HepG2 (cell line): ENCODE results near the gene GNAI2. TPM values are rescaled to one million over a fixed set of nuclear protein-coding genes. Genes with fewer than 3 reads are reported as not detected.

ENCODE experiments used
- CCAR2 ChIP-seq: fragments of 200-400 bp; formaldehyde crosslinking; optimal IDR thresholded peaks from 2 replicates; pipeline ENCODE3; 2018; ENCODE audit warnings: low read depth, mild to moderate bottlenecking, low read length, moderate library complexity
- FOXA3 ChIP-seq: IDR thresholded peaks from 2 replicates; pipeline ENCODE4 v1.6.1; 2016; ENCODE audit warnings: missing genetic modification reagents, missing compliant biosample characterization
- GATAD2A ChIP-seq: IDR thresholded peaks from 2 replicates; pipeline ENCODE4 v1.6.1; 2016
- KDM5A ChIP-seq: fragments of 200-600 bp; sonication (generic); IDR thresholded peaks from 2 replicates; pipeline ENCODE4 v1.7.0; 2018; ENCODE audit warnings: antibody characterized with exemption, mild to moderate bottlenecking, low read length, borderline replicate concordance
- MED1 ChIP-seq: sonication (generic); formaldehyde crosslinking; IDR thresholded peaks from 2 replicates; pipeline ENCODE4 v1.4.0; 2020; ENCODE audit warnings: missing genetic modification reagents
- MZF1 ChIP-seq: sonication (generic); formaldehyde crosslinking; IDR thresholded peaks from 2 replicates; pipeline ENCODE4 v1.8.1; 2023; ENCODE audit warnings: mild to moderate bottlenecking, missing genetic modification reagents, borderline replicate concordance
- POLR2A ChIP-seq, 2 experiments: IDR thresholded peaks; 2 replicates each; pipeline ENCODE4 v1.6.1; 2011; ENCODE audit warnings: low read depth in 2 of 2, low read length in 2 of 2, mild to moderate bottlenecking in 1 of 2, moderate library complexity in 1 of 2; ENCODE audit not compliant: insufficient read depth in 1 of 2
- RBM39 ChIP-seq: fragments of 200-400 bp; formaldehyde crosslinking; IDR thresholded peaks from one replicate; pipeline ENCODE4 v1.6.1; 2018; ENCODE audit warnings: antibody characterized with exemption, mild to moderate bottlenecking, low read depth, low read length; ENCODE audit not compliant: poor library complexity, severe bottlenecking
- SMAD3 ChIP-seq: sonication (generic); formaldehyde crosslinking; IDR thresholded peaks from 2 replicates; pipeline ENCODE4 v1.4.0; 2020; ENCODE audit warnings: missing genetic modification reagents
- SRF ChIP-seq: IDR thresholded peaks from 2 replicates; pipeline ENCODE4 v1.6.1; 2011; ENCODE audit warnings: mild to moderate bottlenecking, low read depth, low read length, moderate library complexity
- STAG1 ChIP-seq: sonication (generic); formaldehyde crosslinking; IDR thresholded peaks from 2 replicates; pipeline ENCODE4 v1.4.0; 2020; ENCODE audit warnings: missing genetic modification reagents
- ZFP37 ChIP-seq: sonication (generic); formaldehyde crosslinking; IDR thresholded peaks from 2 replicates; pipeline ENCODE4 v1.4.0; 2020; ENCODE audit warnings: missing genetic modification reagents, borderline replicate concordance
- ZMYM2 ChIP-seq: sonication (generic); formaldehyde crosslinking; IDR thresholded peaks from 2 replicates; pipeline ENCODE4 v1.8.0; 2022; ENCODE audit warnings: mild to moderate bottlenecking, missing genetic modification reagents
- ZNF136 ChIP-seq: sonication (generic); formaldehyde crosslinking; IDR thresholded peaks from 2 replicates; pipeline ENCODE4 v1.8.1; 2022; ENCODE audit warnings: low read depth, mild to moderate bottlenecking, moderate library complexity, missing genetic modification reagents
- ZNF276 ChIP-seq: sonication (generic); formaldehyde crosslinking; IDR thresholded peaks from 2 replicates; pipeline ENCODE4 v1.4.0; 2020; ENCODE audit warnings: mild to moderate bottlenecking, low read depth, missing genetic modification reagents
- ZNF317 ChIP-seq: sonication (generic); formaldehyde crosslinking; IDR thresholded peaks from 2 replicates; pipeline ENCODE4 v1.5.0; 2020; ENCODE audit warnings: mild to moderate bottlenecking, missing genetic modification reagents
- ZNF468 ChIP-seq: sonication (generic); formaldehyde crosslinking; IDR thresholded peaks from 2 replicates; pipeline ENCODE4 v1.8.0; 2022; ENCODE audit warnings: mild to moderate bottlenecking, moderate library complexity, missing genetic modification reagents
- ZNF501 ChIP-seq: sonication (generic); formaldehyde crosslinking; IDR thresholded peaks from 2 replicates; pipeline ENCODE4 v1.5.1; 2020; ENCODE audit warnings: mild to moderate bottlenecking, moderate library complexity, missing genetic modification reagents
- ZNF550 ChIP-seq: sonication (generic); formaldehyde crosslinking; IDR thresholded peaks from 2 replicates; pipeline ENCODE4 v1.4.0; 2020; ENCODE audit warnings: mild to moderate bottlenecking, missing genetic modification reagents, borderline replicate concordance
- ZNF687 ChIP-seq: sonication (generic); formaldehyde crosslinking; IDR thresholded peaks from 2 replicates; pipeline ENCODE4 v1.5.1; 2020; ENCODE audit warnings: mild to moderate bottlenecking, missing genetic modification reagents, moderate library complexity
- polyA plus RNA-seq, 8 experiments: library from polyadenylated mRNA; depleted of rRNA in 3 of 8; stranded (reverse) in 7 of 8; unstranded in 1 of 8; fragments of >200 nt; fragmentation: Illumina TruSeq in 4 of 8; extraction: Trizol in 4 of 8; gene quantifications; 2 replicates each; pipeline versions ENCODE4 v1.2.1 to v1.2.3, GENCODE V29; 2011 to 2016; ENCODE audit warnings: low read depth in 4 of 8, missing spikeins in 1 of 8, mixed read lengths in 1 of 8; ENCODE audit not compliant: insufficient read depth in 1 of 8
- total RNA-seq, 5 experiments: library from RNA; depleted of rRNA; stranded (reverse); fragments of >200 nt; fragmentation: Illumina TruSeq; extraction: Trizol; gene quantifications; 2 replicates each; pipeline ENCODE4 v1.2.3, GENCODE V29; 2016; ENCODE audit warnings: low read depth in 1 of 5
- TF ChIP-seq, protein P1 (sequence below): sonication (generic); formaldehyde crosslinking; IDR thresholded peaks from 2 replicates; pipeline ENCODE4 v1.5.0; 2020; ENCODE audit warnings: missing genetic modification reagents
- TF ChIP-seq, protein P2 (sequence below): fragments of 450-650 bp; IDR thresholded peaks from 2 replicates; pipeline ENCODE4 v1.6.1; 2016

The GNAI2 gene
- total and polyA plus RNA-seq, 2 of the 13 experiments (the other 11 are each of a cell fraction or from before 2014, with no cell fraction given) = 51.1 to 66.2 TPM

DNA sequence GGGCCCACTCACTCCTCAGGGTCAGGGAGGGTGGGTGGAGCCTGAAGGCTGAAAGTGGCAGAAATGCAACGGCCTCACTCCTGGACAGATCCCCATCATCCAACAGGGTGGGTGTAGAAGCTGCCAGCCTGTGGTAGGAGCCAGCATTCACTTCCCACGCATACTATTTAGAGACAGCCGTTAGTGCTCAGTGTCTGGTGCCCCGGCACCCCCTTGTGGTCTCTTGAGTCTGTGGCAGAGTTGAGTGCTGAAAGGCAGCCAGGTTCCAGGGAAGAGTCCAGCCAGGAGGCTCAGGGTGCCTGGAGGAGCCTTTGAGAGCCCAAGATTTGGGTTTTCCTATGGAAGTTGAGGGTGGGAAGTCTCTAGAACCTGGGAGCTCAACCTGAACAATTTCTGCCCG is 46.7 kb upstream of the GNAI2 start (continued):
- TF ChIP-seq ZNF136 (CRISPR knock-in tag) (no peak), SMAD3 (0 out of 2 replicates have a peak, but pooled peaks have one; percentile 33), POLR2A (IDR thresholded peaks at IDR 0.05; ENCODE audit: insufficient read depth in 1 of 2, low read depth in 2 of 2, low read length in 2 of 2) (no peak), RBM39 (no peak), GATAD2A (CRISPR knock-in tag) (0 out of 2 replicates have a peak, but pooled peaks have one; percentile 36), CCAR2 (no peak), ZNF468 (no peak), ZNF687 (peak; percentile 37; the same call in 1 of the 2 replicates), ZFP37 (CRISPR knock-in tag) (no peak), KDM5A (no peak), FOXA3 (0 out of 2 replicates have a peak, but pooled peaks have one; percentile 33), ZMYM2 (CRISPR knock-in tag) (no peak), ZNF550 (no peak), ZNF276 (CRISPR knock-in tag) (no peak), MED1 (peak; percentile 45; the same call in 1 of the 2 replicates), MZF1 (no peak), ZNF317 (CRISPR knock-in tag) (no peak), SRF (no peak), STAG1 (CRISPR knock-in tag) (peak; percentile 99), ZNF501 (CRISPR knock-in tag) (no peak)
- TF ChIP-seq, protein P1, sequence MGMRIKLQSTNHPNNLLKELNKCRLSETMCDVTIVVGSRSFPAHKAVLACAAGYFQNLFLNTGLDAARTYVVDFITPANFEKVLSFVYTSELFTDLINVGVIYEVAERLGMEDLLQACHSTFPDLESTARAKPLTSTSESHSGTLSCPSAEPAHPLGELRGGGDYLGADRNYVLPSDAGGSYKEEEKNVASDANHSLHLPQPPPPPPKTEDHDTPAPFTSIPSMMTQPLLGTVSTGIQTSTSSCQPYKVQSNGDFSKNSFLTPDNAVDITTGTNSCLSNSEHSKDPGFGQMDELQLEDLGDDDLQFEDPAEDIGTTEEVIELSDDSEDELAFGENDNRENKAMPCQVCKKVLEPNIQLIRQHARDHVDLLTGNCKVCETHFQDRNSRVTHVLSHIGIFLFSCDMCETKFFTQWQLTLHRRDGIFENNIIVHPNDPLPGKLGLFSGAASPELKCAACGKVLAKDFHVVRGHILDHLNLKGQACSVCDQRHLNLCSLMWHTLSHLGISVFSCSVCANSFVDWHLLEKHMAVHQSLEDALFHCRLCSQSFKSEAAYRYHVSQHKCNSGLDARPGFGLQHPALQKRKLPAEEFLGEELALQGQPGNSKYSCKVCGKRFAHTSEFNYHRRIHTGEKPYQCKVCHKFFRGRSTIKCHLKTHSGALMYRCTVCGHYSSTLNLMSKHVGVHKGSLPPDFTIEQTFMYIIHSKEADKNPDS (CRISPR knock-in tag) = no peak
- TF ChIP-seq, protein P2, sequence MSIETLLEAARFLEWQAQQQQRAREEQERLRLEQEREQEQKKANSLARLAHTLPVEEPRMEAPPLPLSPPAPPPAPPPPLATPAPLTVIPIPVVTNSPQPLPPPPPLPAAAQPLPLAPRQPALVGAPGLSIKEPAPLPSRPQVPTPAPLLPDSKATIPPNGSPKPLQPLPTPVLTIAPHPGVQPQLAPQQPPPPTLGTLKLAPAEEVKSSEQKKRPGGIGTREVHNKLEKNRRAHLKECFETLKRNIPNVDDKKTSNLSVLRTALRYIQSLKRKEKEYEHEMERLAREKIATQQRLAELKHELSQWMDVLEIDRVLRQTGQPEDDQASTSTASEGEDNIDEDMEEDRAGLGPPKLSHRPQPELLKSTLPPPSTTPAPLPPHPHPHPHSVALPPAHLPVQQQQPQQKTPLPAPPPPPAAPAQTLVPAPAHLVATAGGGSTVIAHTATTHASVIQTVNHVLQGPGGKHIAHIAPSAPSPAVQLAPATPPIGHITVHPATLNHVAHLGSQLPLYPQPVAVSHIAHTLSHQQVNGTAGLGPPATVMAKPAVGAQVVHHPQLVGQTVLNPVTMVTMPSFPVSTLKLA = no peak
